Muscle layer of duodenum (tissue), 2 donors: Measurements from ENCODE around the gene GMEB2.

ENCODE experiments used
- H3K27ac ChIP-seq: one replicate; pipeline ENCODE4 v1.7.0; 2013; ENCODE audit warnings: mild to moderate bottlenecking, low read length
- H3K27me3 ChIP-seq: one replicate; pipeline ENCODE4 v1.7.0; 2013; ENCODE audit warnings: low read depth, mild to moderate bottlenecking, control low read depth, low read length
- H3K36me3 ChIP-seq, 2 donors: one replicate each; pipeline ENCODE4 v1.7.0; 2013; ENCODE audit warnings: low read length in 2 of 2, control low read depth in 1 of 2, mild to moderate bottlenecking in 1 of 2; ENCODE audit not compliant: insufficient read depth in 2 of 2, control insufficient read depth in 1 of 2
- H3K4me1 ChIP-seq, 2 donors: one replicate each; pipeline ENCODE4 v1.7.0; 2013; ENCODE audit warnings: low read length in 2 of 2, mild to moderate bottlenecking in 2 of 2, control low read depth in 1 of 2, moderate library complexity in 1 of 2; ENCODE audit not compliant: insufficient read depth in 2 of 2, control insufficient read depth in 1 of 2
- H3K4me3 ChIP-seq, 2 donors: one replicate each; pipeline ENCODE4 v1.7.0; 2013; ENCODE audit warnings: low read length in 2 of 2, low read depth in 1 of 2, mild to moderate bottlenecking in 1 of 2
- H3K9me3 ChIP-seq, 2 donors: one replicate each; pipeline ENCODE4 v1.7.0; 2013; ENCODE audit warnings: low read length in 2 of 2, control low read depth in 1 of 2, mild to moderate bottlenecking in 1 of 2; ENCODE audit not compliant: control insufficient read depth in 1 of 2
- donor health status: healthy.

GMEB2 gene

GRCh38 chr20:63548542-63548941 is 78.4 kb downstream of the GMEB2 start:
- Histone ChIP-seq H3K27ac (no peak overlapping the region), H3K4me1 (peaks cover 0 to 1% of the 10 kb centered on the region in 2 donors), H3K4me3 (no peak overlapping the region), H3K9me3 (no peaks in the 10 kb centered on the region), H3K36me3 (no peaks in the 10 kb centered on the region), H3K27me3 (peaks cover 14% of the 10 kb centered on the region)

GRCh38 chr20:63547725-63548480 is 79.0 kb downstream of the GMEB2 start, which contains the start of gene SRMS:
Gene SRMS (minus strand): TSS chr20:63547749. CDS start chr20:63547463, 286 bp downstream.
- H3K36me3 ChIP-seq: no peaks in the 10 kb centered on the region
- H3K27me3 ChIP-seq: peaks cover 14% of the 10 kb centered on the region
- H3K27ac ChIP-seq: no peak within 1 kb of the TSS

GRCh38 chr20:63546956-63547724 is 79.8 kb downstream of the GMEB2 start:
- H3K27ac ChIP-seq: no peak overlapping the region
- no peaks in the 10 kb centered on the region for H3K9me3 ChIP-seq
- no peaks in the 10 kb centered on the region for H3K36me3 ChIP-seq
- H3K27me3 ChIP-seq: peaks cover 14% of the 10 kb centered on the region
- H3K4me3 ChIP-seq: no peak overlapping the region
- H3K4me1 ChIP-seq: no peaks in the 10 kb centered on the region

More at GRCh38 chr20:63547725-63548480, 79.0 kb downstream of the GMEB2 start, which contains the start of gene SRMS:
- H3K9me3 ChIP-seq: no peaks in the 10 kb centered on the region
- H3K4me3 ChIP-seq: no peak within 1 kb of the TSS
- H3K4me1 ChIP-seq: no peaks in the 10 kb centered on the region

GRCh38 chr20:63546256-63546955 is 80.5 kb downstream of the GMEB2 start:
- Histone ChIP-seq H3K4me3 (no peak overlapping the region), H3K27ac (no peak overlapping the region), H3K36me3 (no peaks in the 10 kb centered on the region), H3K27me3 (peaks cover 14% of the 10 kb centered on the region), H3K4me1 (no peaks in the 10 kb centered on the region), H3K9me3 (no peaks in the 10 kb centered on the region)

GRCh38 chr20:63545814-63546213 is 81.1 kb downstream of the GMEB2 start:
- no peaks in the 10 kb centered on the region for H3K9me3 ChIP-seq
- no peak overlapping the region for H3K4me3 ChIP-seq
- H3K27ac ChIP-seq: no peak overlapping the region
- no peaks in the 10 kb centered on the region for H3K4me1 ChIP-seq
- H3K36me3 ChIP-seq: no peaks in the 10 kb centered on the region
- H3K27me3 ChIP-seq: peaks cover 14% of the 10 kb centered on the region

GRCh38 chr20:63544958-63545516 is 81.9 kb downstream of the GMEB2 start:
- no peak overlapping the region for H3K4me3 ChIP-seq
- H3K27me3 ChIP-seq: peaks cover 14% of the 10 kb centered on the region
- H3K4me1 ChIP-seq: no peaks in the 10 kb centered on the region
- no peak overlapping the region for H3K27ac ChIP-seq
- no peaks in the 10 kb centered on the region for H3K9me3 ChIP-seq
- H3K36me3 ChIP-seq: no peaks in the 10 kb centered on the region

- no peaks in the 10 kb centered on the region for H3K4me1 ChIP-seq
- H3K27ac ChIP-seq: no peak overlapping the region
- peaks cover 14% of the 10 kb centered on the region for H3K27me3 ChIP-seq
- H3K36me3 ChIP-seq: no peaks in the 10 kb centered on the region
- H3K4me3 ChIP-seq: no peak overlapping the region
- H3K9me3 ChIP-seq: no peaks in the 10 kb centered on the region
Observed at GRCh38 chr20:63544241-63544957, 82.5 kb downstream of the GMEB2 start.

- H3K27me3 ChIP-seq: peaks cover 14% of the 10 kb centered on the region
- H3K36me3 ChIP-seq: no peaks in the 10 kb centered on the region
- H3K27ac ChIP-seq: no peak overlapping the region
- no peaks in the 10 kb centered on the region for H3K4me1 ChIP-seq
- H3K4me3 ChIP-seq: no peak overlapping the region
- no peaks in the 10 kb centered on the region for H3K9me3 ChIP-seq
Observed at GRCh38 chr20:63543733-63544132, 83.2 kb downstream of the GMEB2 start.

- no peaks in the 10 kb centered on the region for H3K9me3 ChIP-seq
- no peaks in the 10 kb centered on the region for H3K4me1 ChIP-seq
- H3K27ac ChIP-seq: no peak overlapping the region
- no peak overlapping the region for H3K4me3 ChIP-seq
- H3K27me3 ChIP-seq: peaks cover 8% of the 10 kb centered on the region
- H3K36me3 ChIP-seq: no peaks in the 10 kb centered on the region
Observed at GRCh38 chr20:63543131-63543530, 83.8 kb downstream of the GMEB2 start.

- H3K27me3 ChIP-seq: peaks cover 4% of the 10 kb centered on the region
- no peak overlapping the region for H3K4me3 ChIP-seq
- no peaks in the 10 kb centered on the region for H3K36me3 ChIP-seq
- H3K27ac ChIP-seq: no peak overlapping the region
- H3K9me3 ChIP-seq: no peaks in the 10 kb centered on the region
- peaks cover 0 to 3% of the 10 kb centered on the region in 2 donors for H3K4me1 ChIP-seq
Observed at GRCh38 chr20:63542696-63543095, 84.2 kb downstream of the GMEB2 start.
